ENCODE results near the gene MCM7. TPM values are rescaled to one million over a fixed set of nuclear protein-coding genes. Genes with fewer than 3 reads are reported as not detected.

The MCM7 gene
- total RNA-seq, 1 experiment from 2014 or later = 290 TPM

- DNase-seq (ENCODE audit: low read depth) = no peak
These were observed 7.2 kb downstream of the MCM7 start for GRCh38 chr7:100093925-100094486.

- no peak for DNase-seq (ENCODE audit: low read depth)
These were observed 7.7 kb downstream of the MCM7 start for GRCh38 chr7:100093498-100093897.

DNA sequence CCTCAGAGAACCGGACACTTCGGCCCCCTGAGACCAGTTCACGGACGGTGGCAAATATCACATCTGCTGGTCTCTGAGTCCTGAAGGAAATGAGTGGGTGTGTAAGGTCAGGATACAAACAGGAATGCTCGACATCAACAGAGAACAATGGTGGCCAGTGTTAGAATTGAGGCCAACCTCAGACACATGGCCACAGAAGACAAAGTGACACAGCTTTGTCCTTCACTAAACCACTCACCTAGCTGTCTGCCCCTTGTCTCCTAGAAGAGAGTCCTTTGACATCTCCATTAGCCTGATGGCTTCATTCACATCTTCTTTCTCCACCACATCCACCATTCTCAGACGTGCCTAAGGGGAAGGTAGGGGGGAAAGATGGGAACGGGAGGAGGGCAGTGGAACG, 8.1 kb downstream of the MCM7 start:
- no peak for DNase-seq (ENCODE audit: low read depth)

DNA sequence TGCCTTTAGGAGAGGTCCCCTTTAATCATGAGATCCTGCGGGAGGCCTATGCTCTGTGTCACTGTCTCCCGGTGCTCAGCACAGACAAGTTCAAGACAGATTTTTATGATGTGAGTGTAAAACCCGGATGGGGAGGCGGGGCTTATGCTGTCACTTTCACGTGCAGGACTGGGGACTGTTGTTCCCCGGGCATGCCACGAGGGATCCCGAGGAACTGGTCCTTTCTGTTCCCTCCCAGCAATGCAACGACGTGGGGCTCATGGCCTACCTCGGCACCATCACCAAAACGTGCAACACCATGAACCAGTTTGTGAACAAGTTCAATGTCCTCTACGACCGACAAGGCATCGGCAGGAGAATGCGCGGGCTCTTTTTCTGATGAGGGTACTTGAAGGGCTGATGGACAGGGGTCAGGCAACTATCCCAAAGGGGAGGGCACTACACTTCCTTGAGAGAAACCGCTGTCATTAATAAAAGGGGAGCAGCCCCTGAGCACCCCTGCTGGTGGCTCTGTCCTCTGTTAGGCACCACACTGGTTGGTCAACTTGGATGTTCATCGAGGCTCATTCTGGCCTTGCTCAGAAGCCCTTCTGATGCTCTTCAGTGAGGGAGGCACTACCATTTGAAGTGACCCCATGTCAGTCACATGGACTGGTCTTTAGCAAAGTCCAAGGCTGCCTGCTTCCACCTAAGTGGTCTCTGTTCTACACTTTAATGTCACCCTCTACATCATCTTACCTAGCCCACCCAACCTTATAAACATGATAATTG, 9.6 kb downstream of the MCM7 start:
- peak; percentile 36 for DNase-seq (ENCODE audit: low read depth)

DNA sequence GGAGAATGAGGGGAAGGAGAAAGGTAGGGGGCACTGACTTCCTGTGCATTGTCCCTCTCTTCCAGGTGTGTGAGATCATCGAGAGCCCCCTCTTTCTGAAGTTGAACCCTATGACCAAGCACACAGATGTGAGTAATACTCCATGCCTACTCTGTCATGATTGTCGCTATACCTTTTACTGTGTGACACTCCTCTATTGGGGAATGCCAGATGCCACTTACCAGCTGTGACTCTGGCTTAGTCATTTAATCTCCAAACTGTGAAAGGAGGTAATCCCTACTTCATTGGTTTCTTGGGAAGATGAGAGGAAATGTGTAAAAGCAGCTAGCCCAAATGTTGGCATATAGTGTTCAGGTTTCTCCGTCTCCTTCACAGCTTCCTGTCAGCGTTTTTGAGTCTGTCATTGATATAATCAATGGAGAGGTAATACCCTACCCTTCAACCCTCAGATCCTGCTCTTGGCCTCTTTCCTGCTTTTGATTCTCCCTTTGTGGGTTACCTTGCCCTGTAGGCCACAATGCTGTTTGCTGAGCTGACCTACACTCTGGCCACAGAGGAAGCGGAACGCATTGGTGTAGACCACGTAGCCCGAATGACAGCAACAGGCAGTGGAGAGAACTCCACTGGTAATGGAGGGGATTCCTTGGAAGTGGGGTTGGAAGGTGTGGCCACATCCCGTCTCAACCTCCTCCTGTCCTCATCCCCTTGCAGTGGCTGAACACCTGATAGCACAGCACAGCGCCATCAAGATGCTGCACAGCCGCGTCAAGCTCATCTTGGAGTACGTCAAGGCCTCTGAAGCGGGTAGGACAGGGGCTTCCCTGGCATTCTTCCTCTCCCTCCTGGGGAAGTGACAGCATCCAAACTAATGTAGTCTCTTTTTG, 10.4 kb downstream of the MCM7 start:
- DNase-seq (ENCODE audit: low read depth) = no peak

DNA sequence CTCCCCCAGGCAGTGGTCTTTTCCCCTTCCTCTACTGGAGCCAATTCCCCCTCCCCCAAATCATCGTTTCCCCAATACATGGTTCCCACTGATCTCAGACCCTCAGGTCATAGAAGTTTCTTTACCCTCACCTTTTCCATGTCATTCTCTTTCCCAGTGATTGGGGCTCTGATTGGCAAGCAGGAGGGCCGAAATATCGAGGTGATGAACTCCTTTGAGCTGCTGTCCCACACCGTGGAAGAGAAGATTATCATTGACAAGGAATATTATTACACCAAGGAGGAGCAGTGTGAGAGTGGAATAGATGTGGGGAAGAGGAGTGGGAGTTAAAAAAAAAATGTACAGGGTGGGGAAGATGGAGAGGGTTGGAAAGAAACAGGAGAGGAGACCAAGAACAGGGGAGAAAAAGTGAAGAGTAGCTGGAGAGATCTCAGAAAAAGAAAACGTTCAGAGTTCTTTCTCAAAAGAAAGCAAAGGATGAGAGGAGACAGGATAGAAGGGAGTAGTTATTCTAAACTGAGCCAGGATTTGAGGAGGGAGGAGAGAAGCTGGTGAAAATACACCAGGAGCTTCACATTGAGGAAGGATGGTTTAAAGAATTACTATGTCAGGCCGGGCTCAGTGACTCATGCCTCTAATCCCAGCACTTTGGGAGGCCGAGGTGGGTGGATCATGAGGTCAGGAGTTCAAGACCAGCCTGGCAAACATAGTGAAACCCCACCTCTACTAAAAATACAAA, 11.6 kb downstream of the MCM7 start:
- DNase-seq (ENCODE audit: low read depth) = peak; percentile 65

GRCh38 chr7:100088621-100089457, 12.4 kb downstream of the MCM7 start, which contains the start of gene COPS6:
Gene COPS6 (plus strand): TSS chr7:100088969. CDS start chr7:100088991, 22 bp downstream.
- peak; percentile 78 for DNase-seq (ENCODE audit: low read depth)

- no peak for DNase-seq (ENCODE audit: low read depth)
These were observed 13.0 kb downstream of the MCM7 start for GRCh38 chr7:100088095-100088620.

DNA sequence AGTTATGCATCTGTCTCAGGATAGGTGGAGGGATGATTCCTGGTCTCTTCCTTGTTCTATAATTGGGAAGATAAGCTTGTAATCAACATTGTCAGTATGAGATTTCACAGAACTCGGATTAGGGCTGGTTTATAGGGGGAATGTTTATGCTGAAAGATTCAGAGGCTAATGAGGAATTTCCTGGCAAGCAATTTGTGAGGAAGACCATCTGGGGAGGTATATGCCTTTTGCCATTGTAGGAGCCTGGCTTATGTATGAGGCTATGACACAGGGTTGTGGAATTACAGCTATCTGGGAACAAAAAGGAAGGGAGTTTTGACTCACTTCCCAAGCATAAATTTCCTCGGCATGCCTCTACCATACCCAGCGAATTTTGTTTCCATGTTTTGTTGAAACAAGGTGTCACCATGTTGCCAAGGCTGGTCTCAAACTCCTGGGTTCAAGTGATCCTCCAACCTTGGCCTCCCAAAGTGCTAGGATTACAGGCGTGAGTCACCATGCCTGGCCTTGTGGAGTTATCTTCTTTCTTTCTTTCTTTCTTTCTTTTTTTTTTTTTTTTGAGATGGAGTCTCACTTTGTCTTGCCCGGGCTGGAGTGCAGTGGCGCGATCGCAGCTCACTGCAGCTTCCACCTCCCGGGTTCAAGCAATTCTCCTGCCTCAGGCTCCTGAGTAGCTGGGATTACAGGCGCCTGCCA, 14.0 kb downstream of the MCM7 start:
- peak; percentile 90 for DNase-seq (ENCODE audit: low read depth)

DNA sequence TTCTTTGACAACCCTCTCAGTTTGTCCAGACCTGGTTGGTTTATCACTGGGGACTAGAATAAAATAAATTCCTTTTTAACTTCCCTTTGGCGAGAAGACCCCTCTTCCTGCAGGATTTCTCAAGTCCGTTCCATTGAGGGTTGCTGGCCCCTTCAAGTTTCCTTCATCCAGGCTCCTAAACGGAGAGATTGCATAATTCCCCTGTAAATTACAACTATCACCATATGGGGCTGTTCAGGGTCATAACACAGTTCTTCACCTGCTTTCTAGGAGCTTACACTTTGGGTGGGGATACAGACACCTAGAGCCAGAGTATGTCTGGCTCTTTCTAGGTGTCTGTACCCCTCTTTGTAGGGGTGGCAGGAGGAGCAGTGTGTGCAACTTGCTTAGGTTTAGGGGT, 15.7 kb downstream of the MCM7 start:
- no peak for DNase-seq (ENCODE audit: low read depth)

DNA sequence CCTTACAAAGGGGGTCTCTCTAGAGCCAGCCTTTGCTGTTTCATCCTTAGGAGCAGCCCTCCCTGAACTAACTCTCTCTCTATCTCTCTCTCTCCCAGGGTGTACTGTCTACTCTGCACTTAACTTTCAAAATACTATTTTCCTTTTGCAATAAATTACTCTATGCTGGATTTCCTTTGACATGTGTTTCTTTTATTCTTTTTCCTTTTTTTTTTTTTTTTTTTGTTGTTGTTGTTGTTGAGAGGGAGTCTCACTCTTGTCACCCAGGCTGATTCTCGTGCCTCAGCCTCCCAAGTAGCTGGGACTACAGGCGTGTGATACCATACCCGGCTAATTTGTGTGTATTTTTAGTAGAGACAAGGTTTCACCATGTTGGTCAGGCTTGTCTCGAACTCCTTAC, 18.2 kb downstream of the MCM7 start:
- no peak for DNase-seq (ENCODE audit: low read depth)

GRCh38 chr7:100081535-100082102, 19.6 kb downstream of the MCM7 start, which contains the start of gene ZNF3:
Gene ZNF3 (minus strand): TSS chr7:100081723. CDS start chr7:100077357, 4,366 bp downstream.
- DNase-seq (ENCODE audit: low read depth) = peak; percentile 100

- DNase-seq (ENCODE audit: low read depth) = peak; percentile 27
These were observed 20.2 kb downstream of the MCM7 start for GRCh38 chr7:100080907-100081534.

- no peak for DNase-seq (ENCODE audit: low read depth)
These were observed 22.1 kb downstream of the MCM7 start for GRCh38 chr7:100079024-100079560.

- DNase-seq (ENCODE audit: low read depth) = no peak
These were observed 24.0 kb downstream of the MCM7 start for GRCh38 chr7:100077205-100077604.

DNA sequence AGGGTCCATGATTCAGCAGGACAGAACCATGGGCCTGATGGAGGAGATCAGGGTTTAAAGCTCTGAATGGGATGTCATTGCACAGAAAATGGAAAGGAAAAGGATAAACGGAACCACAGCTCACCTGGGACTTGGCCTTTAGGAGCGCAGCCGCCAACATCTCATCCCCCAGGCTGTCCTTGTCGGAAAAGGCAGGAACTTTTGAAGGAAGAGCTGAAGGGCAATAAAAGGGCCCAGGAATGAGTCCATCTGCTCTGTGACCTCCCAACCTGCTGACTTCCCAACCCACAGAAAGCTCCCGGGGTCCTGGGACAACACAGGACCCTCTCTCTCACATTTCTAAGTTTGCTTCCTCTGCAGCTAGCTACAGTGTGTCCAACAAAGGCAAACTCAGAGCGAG, 25.8 kb downstream of the MCM7 start:
- no peak for DNase-seq (ENCODE audit: low read depth)

DNA sequence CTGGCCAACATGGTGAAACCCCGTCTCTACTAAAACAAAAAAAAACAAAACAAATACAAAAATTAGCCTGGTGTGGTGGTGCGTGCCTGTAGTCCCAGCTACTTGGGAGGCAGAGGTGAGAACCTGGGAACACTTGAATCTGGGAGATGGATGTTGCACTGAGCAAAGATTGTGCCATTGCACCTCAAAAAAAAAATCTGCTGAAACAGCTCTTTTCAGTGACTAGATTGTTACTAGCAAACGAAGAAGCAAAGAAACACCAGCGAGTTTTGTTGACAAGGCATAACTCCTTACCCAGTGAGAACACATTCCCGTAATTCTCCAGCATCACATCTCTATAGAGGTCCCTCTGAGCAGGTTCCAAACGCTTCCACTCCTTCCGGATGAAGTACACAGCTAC, 26.4 kb downstream of the MCM7 start:
- DNase-seq (ENCODE audit: low read depth) = no peak

DNA sequence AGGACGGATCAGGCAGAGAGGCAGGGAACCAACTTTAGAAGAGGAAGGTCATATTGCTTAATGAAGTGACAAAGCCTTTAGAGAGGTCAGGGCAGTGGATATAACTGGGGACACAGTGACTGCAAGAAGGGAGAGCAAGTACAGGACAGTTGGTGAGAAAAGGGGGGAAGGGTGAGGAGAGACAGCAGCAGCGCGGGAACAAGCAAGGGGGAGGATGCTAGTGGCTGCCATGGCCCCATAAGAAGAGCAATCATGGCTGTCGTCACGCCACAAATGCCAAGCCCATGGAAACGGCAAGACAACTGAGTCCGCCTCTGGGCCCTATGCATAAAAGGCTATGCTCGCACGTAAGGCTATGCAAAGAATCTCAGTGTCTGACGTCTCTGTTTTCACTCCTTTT, 28.7 kb downstream of the MCM7 start:
- no peak for DNase-seq (ENCODE audit: low read depth)
